Kidney (tissue), 14 donors: ENCODE results near the gene PPP1R14C. TPM values are rescaled to one million over a fixed set of nuclear protein-coding genes. Genes with fewer than 3 reads are reported as not detected.
"Not testable (repeated sequence)": the region's sequence is repeated elsewhere in the genome, so short reads cannot be mapped to it uniquely, and the experiment has no call there.

Experiments
- DNase-seq, 5 donors: peaks; one replicate each; pipeline ENCODE4 v3.0.0-alpha.2; 2013 to 2020
- FAIRE-seq: peaks from 2 replicates; lab custom pipeline; 2012; peaks lifted over from hg19 to GRCh38; lab: Jason Lieb, UNC
- H3K27ac ChIP-seq, 2 donors: one replicate each; pipeline ENCODE4 v1.7.0; 2013; ENCODE audit warnings: low read depth in 2 of 2, low read length in 2 of 2, inconsistent platforms in 1 of 2
- H3K27me3 ChIP-seq: one replicate; pipeline ENCODE4 v1.7.1; 2013; ENCODE audit warnings: low read length, inconsistent platforms; ENCODE audit not compliant: control insufficient read depth, insufficient read depth
- H3K36me3 ChIP-seq, 3 donors: one replicate each; pipeline versions ENCODE4 v1.7.0 to v1.7.1; 2013; ENCODE audit warnings: low read length in 3 of 3, control low read depth in 1 of 3, inconsistent platforms in 1 of 3; ENCODE audit not compliant: insufficient read depth in 3 of 3, control insufficient read depth in 2 of 3
- H3K4me1 ChIP-seq, 3 donors: one replicate each; pipeline versions ENCODE4 v1.7.0 to v1.7.1; 2013; ENCODE audit warnings: low read length in 3 of 3, inconsistent platforms in 1 of 3, low read depth in 1 of 3; ENCODE audit not compliant: control insufficient read depth in 2 of 3, insufficient read depth in 2 of 3
- H3K4me3 ChIP-seq, 3 donors: one replicate each; pipeline versions ENCODE4 v1.7.0 to v1.8.1; 2013; ENCODE audit warnings: low read length in 3 of 3, control low read depth in 1 of 3, inconsistent platforms in 1 of 3
- H3K9ac ChIP-seq, 3 donors: one replicate each; pipeline versions ENCODE4 v1.7.0 to v1.7.1; 2013; ENCODE audit warnings: low read length in 3 of 3, control low read depth in 1 of 3, inconsistent platforms in 1 of 3
- H3K9me3 ChIP-seq, 3 donors: one replicate each; pipeline versions ENCODE4 v1.7.0 to v1.7.1; 2013; ENCODE audit warnings: low read length in 3 of 3, control low read depth in 1 of 3, inconsistent platforms in 1 of 3; ENCODE audit not compliant: control insufficient read depth in 2 of 3, insufficient read depth in 1 of 3
- intact Hi-C: fragments of 100-400 bp; cut with DNase I; formaldehyde crosslinking; loops from one replicate; pipeline ENCODE4 v1.11.1; 2022
- polyA plus RNA-seq: library from polyadenylated mRNA; stranded (reverse); fragments of 350-450 nt; fragmentation: Illumina TruSeq; extraction: RNeasy Lipid Tissue Mini Kit (QIAGEN cat#74804); gene quantifications from one replicate; pipeline ENCODE4 v1.2.3, GENCODE V29; 2014; ENCODE audit warnings: low read depth, low replicate concordance; ENCODE audit not compliant: insufficient read depth
- total RNA-seq: library from RNA; stranded (reverse); fragmentation: NEBNext Ultra II Directional; extraction: Animal tissue kit (Norgen Biotek cat#: 25700); gene quantifications from one replicate; pipeline ENCODE4 v1.2.1, GENCODE V29; 2021
- TF ChIP-seq, protein P1 (sequence below): IDR thresholded peaks from 3 replicates; pipeline ENCODE4 v1.5.1; 2012; ENCODE audit warnings: mild to moderate bottlenecking, moderate library complexity, borderline replicate concordance; ENCODE audit not compliant: insufficient read depth; ENCODE audit errors: extremely low read depth
- donor health status: control.
- donor health status: control.
- donor health status: control.
- donor health status: control.
- donor health status: control.
- donor health status: DM: yes; HTN: yes; CAD: no.
- donor health status: Normal renal cell carcinoma (clear cell type).

PPP1R14C gene
- total and polyA plus RNA-seq, 2 donors from 2014 or later: 6.5 to 15.8 TPM

- H3K9ac ChIP-seq: no peak overlapping the region
- no peaks in the 10 kb centered on the region for H3K36me3 ChIP-seq
- intact Hi-C loops: no loop called here
- no peaks in the 10 kb centered on the region for H3K4me1 ChIP-seq
- H3K4me3 ChIP-seq: no peak overlapping the region
- H3K9me3 ChIP-seq: peaks cover 0 to 7% (median 0%) of the 10 kb centered on the region in 3 donors
- no peak for DNase-seq
- no peaks in the 10 kb centered on the region for H3K27me3 ChIP-seq
- FAIRE-seq: no peak
- TF ChIP-seq, protein P1, sequence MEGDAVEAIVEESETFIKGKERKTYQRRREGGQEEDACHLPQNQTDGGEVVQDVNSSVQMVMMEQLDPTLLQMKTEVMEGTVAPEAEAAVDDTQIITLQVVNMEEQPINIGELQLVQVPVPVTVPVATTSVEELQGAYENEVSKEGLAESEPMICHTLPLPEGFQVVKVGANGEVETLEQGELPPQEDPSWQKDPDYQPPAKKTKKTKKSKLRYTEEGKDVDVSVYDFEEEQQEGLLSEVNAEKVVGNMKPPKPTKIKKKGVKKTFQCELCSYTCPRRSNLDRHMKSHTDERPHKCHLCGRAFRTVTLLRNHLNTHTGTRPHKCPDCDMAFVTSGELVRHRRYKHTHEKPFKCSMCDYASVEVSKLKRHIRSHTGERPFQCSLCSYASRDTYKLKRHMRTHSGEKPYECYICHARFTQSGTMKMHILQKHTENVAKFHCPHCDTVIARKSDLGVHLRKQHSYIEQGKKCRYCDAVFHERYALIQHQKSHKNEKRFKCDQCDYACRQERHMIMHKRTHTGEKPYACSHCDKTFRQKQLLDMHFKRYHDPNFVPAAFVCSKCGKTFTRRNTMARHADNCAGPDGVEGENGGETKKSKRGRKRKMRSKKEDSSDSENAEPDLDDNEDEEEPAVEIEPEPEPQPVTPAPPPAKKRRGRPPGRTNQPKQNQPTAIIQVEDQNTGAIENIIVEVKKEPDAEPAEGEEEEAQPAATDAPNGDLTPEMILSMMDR: no peak
- H3K27ac ChIP-seq: no peak overlapping the region
Observed at GRCh38 chr6:150133686-150134085, 9.2 kb upstream of the PPP1R14C start.

DNA sequence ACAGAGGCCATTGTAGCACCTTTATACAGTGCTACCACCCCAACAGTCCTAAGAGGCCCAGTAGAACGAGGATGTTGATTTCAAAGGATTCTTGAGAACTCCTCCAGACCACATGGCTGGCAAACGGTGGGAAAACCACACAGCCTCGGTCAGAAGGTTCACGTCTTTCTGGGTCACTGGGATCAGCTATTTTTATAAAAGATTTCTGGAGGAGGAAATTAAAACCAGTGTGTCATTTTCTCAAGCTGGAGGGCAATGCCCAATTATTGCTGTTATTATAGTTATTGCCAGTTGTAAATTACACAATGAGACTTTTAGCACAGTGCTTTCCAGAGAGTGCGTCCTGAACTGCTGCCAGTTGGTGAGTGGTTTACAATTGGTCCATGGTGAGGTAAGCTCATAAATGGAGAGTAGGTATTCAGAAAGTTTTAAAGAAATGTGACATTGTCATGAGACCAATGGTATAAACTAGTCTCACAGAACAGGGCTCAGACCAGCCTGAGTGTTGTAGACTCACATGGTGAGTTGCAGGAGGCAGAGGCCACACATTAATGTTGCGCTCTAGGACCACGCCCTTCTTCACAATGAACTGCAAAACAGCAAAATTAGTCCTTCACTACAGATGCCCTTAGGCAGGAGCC lies 8.4 kb upstream of the PPP1R14C start:
- peak in 1 of 5 donors; percentile 30 for DNase-seq
- Histone ChIP-seq H3K4me3 (no peak overlapping the region), H3K9me3 (peaks cover 0 to 7% (median 0%) of the 10 kb centered on the region in 3 donors), H3K36me3 (no peaks in the 10 kb centered on the region), H3K4me1 (no peaks in the 10 kb centered on the region), H3K9ac (no peak overlapping the region), H3K27ac (no peak overlapping the region), H3K27me3 (no peaks in the 10 kb centered on the region)
- intact Hi-C loops: no loop called here
- TF ChIP-seq, protein P1: no peak
- FAIRE-seq: no peak

DNA sequence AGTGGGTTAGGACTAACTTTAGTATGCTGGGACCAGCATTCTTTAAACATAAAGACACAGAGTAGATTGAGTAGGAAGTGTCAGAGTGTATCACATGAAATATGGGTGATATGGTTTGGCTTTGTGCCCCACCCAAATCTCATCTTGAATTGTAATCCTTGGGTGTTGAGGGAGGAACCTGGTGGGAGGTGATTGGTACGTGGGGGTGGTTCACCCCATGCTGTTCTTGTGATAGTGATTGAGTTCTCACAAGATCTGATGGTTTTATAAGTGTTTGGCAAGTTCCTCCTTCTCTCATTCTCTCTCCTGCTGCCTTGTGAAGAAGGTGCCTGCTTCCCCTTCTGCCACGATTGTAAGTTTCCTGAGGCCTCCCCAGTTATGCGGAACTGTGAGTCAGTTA lies 5.1 kb upstream of the PPP1R14C start:
- H3K36me3 ChIP-seq, H3K4me3 ChIP-seq, H3K27me3 ChIP-seq, DNase-seq, H3K27ac ChIP-seq, H3K9ac ChIP-seq, H3K9me3 ChIP-seq, FAIRE-seq, H3K4me1 ChIP-seq, intact Hi-C loops: not testable (repeated sequence)

GRCh38 chr6:150138638-150139037 lies 4.2 kb upstream of the PPP1R14C start:
- H3K27ac ChIP-seq: no peak overlapping the region
- TF ChIP-seq, protein P1: no peak
- no peaks in the 10 kb centered on the region for H3K27me3 ChIP-seq
- intact Hi-C loops: no loop called here
- H3K36me3 ChIP-seq: no peaks in the 10 kb centered on the region
- peaks cover 0 to 7% (median 0%) of the 10 kb centered on the region in 3 donors for H3K9me3 ChIP-seq
- H3K9ac ChIP-seq: no peak overlapping the region
- DNase-seq: no peak
- H3K4me3 ChIP-seq: no peak overlapping the region
- no peak for FAIRE-seq
- peaks cover 0 to 2% (median 0%) of the 10 kb centered on the region in 3 donors for H3K4me1 ChIP-seq
